RWPE1 (cell line): ENCODE results near the gene PRKD3.

Experiments used
- CTCF ChIA-PET: fragments of 350-600 bp; sonication (Branson Sonifier 250); formaldehyde crosslinking; extraction: SDS; loops from one replicate; lab custom pipeline; 2021; lab: Yijun Ruan, JAX
- POLR2A ChIA-PET: fragments of 400-600 bp; formaldehyde crosslinking; extraction: SDS; loops from one replicate; lab custom pipeline; 2020; ENCODE audit warnings: antibody characterized with exemption; ENCODE audit not compliant: low non-redundant PET; lab: Yijun Ruan, JAX
- DNase-seq: peaks from one replicate; pipeline ENCODE4 v3.0.0; 2012; ENCODE audit warnings: low spot score
- H3K27ac ChIP-seq: fragments of 450-650 bp; 2 replicates; pipeline ENCODE4 v1.5.1; 2017
- CTCF ChIP-seq: fragments of 450-650 bp; conservative IDR thresholded peaks from 2 replicates; pipeline ENCODE4 v1.5.1; 2017; ENCODE audit warnings: low read depth, mild to moderate bottlenecking

PRKD3 gene

GRCh38 chr2:37338933-37339332 is 14.3 kb upstream of the PRKD3 start:
- no peak for DNase-seq
- ChIA-PET CTCF (interaction anchor here (0.6 kb wide), 1 partner anchor 289 kb away, joined by 5 read pairs; no protein-coding TSS in a partner anchor), POLR2A (no interaction called here)
- H3K27ac ChIP-seq = no peak overlapping the region
- TF ChIP-seq CTCF = no peak

- DNase-seq = no peak
- POLR2A ChIA-PET = no interaction called here
These were observed 13.1 kb upstream of the PRKD3 start for GRCh38 chr2:37337620-37338280.

GRCh38 chr2:37335604-37336003 is 11.0 kb upstream of the PRKD3 start:
- ChIA-PET CTCF (interaction anchor here (0.8 kb wide), 1 partner anchor 17 kb away, joined by 3 read pairs; no protein-coding TSS in a partner anchor), POLR2A (no interaction called here)
- no peak for TF ChIP-seq CTCF
- no peak for DNase-seq
- H3K27ac ChIP-seq = no peak overlapping the region

More at GRCh38 chr2:37337620-37338280, 13.1 kb upstream of the PRKD3 start:
- CTCF ChIA-PET = no interaction called here
- no peak overlapping the region for H3K27ac ChIP-seq
- TF ChIP-seq CTCF = no peak

GRCh38 chr2:37333256-37333655 is 8.6 kb upstream of the PRKD3 start:
- POLR2A ChIA-PET = no interaction called here
- no peak overlapping the region for H3K27ac ChIP-seq
- CTCF ChIA-PET = no interaction called here
- no peak for TF ChIP-seq CTCF
- no peak for DNase-seq

- no peak for TF ChIP-seq CTCF
- H3K27ac ChIP-seq = no peak overlapping the region
- ChIA-PET CTCF (no interaction called here), POLR2A (no interaction called here)
- DNase-seq = no peak
These were observed 7.9 kb upstream of the PRKD3 start for GRCh38 chr2:37332560-37332959.

GRCh38 chr2:37330681-37331080 is 6.0 kb upstream of the PRKD3 start:
- ChIA-PET POLR2A (no interaction called here), CTCF (interaction anchor here (0.6 kb wide), 1 partner anchor 1429 kb away, joined by 3 read pairs; no protein-coding TSS in a partner anchor)
- no peak for TF ChIP-seq CTCF
- DNase-seq = no peak
- H3K27ac ChIP-seq = no peak overlapping the region
